Stimulated activated CD8-positive, alpha-beta memory T cell treated with anti-CD3 and anti-CD28 coated beads, Interleukin-4, amount 100 ng/mL, for 4 hours (primary cell): ENCODE data around the gene LRRC58.
"Not testable (repeated sequence)": the region's sequence is repeated elsewhere in the genome, so short reads cannot be mapped to it uniquely, and the experiment has no call there.

Experiments used
- DNase-seq, 2 donors: peaks; one replicate each; pipeline ENCODE4 v3.0.0-alpha.2; 2020; ENCODE audit warnings: low read depth in 2 of 2, low spot score in 1 of 2

The LRRC58 gene

DNA sequence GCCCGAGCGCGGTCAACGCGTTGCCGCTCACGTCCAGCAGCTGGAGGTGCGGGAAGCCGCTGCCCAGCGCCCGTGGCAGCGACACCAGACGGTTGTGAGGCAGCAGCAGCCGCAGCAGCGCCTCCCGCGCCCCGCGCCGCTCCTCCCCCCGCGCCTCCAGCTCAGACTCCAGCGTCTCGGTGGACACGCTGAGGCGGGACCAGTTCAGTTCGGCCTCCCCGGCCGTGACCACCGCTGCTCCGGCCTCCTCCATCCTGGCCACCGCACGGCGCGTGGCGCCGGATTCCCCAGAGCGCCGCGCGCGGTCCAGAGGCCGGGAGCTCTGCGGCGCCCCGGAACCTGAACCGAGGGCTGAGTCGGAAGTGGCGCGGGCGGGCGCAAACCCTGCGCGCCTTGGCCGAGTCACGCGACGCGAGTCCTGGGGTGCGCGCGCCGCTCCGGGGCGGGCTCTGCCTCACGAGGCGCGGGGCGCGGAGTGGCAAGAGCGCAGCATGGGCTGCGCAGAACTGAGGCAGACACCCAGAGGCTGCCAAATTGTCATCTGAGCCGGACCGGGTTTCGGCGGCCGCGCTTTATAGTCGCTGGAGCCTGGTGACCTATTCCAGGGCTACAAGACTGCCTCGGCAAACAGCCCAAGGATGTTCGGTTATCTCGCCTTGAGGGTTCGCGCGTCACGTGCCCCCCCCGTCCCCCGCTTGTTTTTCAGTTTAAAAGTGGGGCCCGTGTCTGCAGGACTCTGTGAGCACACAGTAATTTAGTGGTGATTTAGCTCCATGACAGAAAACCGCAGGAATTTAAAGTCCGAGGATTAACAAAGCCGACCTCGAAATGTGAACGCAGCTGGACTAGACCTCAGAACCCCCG, at the start of gene LRRC58:
TSS of gene LRRC58 (minus strand) at position 364 of the 864 bp plus-strand sequence. CDS start at position 253, 111 bp downstream.
- DNase-seq, result peak; percentile 67 to 72

DNA sequence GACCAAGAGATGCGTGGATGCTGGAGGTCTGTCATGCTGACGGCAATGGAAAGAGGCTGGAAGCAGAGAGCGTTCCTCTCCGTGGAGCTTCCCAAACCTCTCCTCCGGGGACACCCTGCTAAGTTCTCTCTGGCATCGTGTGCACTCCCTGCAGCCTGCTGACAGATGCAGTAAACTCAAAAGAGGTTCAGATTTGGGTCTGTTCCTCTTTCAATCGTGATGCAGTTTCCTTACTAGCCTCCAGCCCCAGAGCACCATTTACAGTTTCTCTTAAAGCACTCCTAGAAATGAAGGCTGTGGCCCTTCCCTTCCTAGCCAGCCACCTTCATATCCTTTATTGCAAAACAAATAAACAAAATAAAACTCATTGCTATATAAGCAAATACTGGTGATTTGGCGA, 47.3 kb upstream of the LRRC58 start:
- DNase-seq, result no peak

DNA sequence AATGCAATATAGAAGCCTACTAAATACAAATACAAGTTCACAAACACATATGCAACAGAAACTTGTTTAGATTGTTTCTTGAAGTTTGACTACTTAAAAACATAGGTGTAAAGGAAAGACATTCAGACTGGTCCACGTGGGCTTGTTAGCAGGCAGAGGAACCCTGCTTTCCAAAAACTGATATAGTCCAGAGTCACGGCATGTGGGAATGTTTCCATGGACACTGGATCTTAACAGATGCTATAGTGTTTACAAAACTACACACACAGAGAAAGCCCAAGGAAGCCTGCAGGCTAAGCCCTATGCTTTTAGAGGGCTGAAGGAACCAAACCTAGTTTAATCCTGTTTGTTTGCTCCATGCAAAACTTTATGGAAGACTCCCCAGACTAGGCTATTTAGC, 45.2 kb upstream of the LRRC58 start:
- DNase-seq, result no peak

DNA sequence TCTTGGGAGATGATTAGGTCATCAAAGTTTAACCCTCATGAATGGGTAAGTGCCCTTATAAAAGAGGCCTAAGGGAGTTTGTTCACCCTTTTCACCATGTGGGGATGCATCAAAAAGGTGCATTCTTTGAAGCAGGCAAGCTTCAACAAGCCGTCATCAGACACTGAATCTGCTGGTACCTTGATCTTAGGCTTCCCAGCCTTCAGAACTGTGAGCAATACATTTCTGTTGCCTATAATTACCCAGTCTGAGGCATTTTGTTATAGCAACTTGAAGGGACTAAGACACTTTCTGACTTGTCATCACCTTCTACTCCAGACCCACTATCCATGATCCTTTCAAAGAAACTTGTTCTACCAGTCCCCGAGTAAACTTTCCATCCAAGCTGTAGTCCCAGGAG, 44.6 kb upstream of the LRRC58 start:
- DNase-seq, result no peak

DNA sequence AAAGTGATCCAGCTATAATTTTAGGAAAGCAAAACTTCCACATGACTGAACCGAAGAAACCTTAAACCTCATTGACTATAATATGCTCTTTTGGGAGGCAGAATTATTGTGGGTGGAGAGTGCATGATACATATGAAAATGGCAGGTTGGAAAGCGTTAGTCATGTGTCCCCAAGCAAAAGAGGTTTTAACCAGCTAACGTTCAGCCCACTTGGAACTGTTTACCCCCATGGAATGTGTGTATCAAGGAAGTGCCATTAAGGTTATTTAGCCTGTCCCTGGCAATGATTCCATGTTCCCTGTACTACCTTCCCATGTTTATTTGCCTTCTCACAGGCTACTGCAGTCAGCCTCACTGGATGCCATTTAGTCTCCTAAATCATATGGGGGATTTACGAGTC, 44.1 kb upstream of the LRRC58 start:
- DNase-seq, result no peak

DNA sequence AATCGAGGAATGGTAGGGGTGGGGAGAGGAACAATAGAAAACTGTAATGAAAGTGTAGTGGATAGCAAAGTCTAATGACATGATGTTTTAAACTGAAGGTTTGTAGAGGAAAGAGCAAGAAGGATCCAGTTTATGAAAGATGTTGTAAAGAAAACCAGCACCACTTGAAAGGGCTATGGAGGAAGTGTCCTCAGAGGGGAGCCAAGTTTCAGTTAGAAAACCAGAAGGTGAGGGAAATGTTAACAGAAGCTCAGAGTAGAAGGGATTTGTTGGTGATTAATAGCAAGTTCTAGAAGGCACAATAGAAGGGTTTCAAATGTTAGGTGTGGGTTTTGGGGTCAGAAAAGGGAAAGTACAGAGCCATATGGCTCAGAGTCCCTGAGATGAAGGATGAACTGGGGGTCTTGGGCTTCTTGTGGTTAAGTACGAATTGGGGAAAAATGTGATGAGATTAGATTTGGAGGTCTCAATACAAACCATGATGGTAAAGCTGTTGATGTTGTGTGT, 33.8 kb upstream of the LRRC58 start:
- no peak for DNase-seq

DNA sequence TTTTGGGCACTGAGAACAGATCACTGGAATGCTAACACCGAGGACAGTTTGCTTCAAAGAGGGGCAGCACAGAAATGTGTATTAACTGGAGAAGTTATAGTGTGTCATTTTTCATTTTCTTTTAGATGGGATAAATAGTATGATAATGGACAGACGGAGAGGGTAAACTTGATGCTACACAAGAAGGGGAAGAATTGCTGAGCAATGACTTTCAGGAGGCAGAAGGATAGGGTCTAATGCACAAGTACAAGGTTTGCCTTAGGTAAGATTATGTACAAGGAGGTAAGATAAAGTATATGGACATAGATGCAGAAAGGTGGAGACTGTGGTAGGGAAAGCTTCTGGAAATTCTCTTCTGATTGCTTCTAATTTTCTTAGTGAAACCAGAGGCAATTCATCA, 32.3 kb upstream of the LRRC58 start:
- DNase-seq, result no peak

DNA sequence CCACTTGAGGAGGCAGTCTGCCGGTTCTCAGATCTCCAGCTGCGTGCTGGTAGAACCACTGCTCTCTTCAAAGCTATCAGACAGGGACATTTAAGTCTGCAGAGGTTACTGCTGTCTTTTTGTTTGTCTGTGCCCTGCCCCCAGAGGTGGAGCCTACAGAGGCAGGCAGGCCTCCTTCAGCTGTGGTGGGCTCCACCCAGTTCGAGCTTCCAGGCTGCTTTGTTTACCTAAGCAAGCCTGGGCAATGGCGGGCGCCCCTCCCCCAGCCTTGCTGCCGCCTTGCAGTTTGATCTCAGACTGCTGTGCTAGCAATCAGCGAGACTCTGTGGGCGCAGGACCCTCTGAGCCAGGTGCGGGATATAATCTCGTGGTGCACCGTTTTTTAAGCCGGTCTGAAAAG, 28.8 kb upstream of the LRRC58 start:
- not testable (repeated sequence) for DNase-seq

DNA sequence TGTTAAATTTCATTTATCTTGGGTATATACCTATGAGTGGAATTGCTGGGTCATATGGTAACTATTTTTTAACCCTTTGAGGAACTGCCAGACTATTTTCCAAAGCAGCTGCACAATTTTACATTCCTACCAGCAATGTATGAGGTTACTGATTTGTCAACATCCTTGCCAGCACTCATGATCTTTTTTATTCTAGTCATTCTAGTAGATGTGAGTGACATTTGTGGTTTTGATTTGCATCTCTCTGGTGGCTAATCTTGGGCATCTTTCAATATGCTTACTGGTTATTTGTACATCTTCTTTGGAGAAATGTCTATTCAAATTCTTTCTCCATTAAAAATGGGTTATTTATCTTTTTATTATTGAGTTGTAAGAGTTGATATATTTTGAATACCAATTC, 21.3 kb upstream of the LRRC58 start:
- no peak for DNase-seq

DNA sequence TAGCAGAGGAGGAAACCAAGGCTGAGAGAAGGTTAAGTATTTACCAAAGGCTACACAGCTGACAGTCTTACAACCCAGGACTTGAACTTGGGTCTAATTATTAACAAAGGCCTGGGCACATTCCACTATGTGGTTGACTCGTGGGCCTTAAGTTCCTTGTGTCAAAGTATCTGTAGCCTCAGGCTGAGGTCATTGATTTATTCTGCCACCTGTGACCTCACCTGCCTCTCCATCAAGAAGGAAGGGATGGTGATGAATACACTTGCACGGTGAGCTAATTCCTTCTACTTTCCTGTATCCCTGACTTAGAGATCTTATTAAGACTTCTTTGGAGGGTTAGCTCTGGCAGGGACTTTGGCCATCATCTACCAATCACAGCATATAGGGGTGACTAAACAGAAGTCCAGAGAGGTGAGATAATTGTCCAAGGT, 19.9 kb upstream of the LRRC58 start:
- DNase-seq, result no peak

DNA sequence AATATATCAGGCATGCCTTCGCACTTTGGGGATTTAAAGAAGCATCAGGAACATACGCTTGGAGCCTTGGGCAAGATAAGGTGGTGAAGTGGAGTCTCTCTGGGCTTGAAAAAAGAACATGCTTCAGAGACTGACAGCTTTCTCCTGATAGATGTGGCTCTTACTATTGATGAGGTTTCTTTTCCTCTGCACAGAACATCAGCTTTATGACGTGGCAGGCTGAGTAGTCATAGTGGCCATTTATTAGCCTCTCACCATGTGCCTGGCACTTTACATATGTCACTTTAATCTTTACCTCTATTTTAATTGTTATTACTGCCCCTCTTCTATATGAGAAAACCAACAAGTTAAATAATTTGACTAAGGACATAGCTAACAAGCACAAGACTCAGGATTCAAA, 19.0 kb upstream of the LRRC58 start:
- no peak for DNase-seq

DNA sequence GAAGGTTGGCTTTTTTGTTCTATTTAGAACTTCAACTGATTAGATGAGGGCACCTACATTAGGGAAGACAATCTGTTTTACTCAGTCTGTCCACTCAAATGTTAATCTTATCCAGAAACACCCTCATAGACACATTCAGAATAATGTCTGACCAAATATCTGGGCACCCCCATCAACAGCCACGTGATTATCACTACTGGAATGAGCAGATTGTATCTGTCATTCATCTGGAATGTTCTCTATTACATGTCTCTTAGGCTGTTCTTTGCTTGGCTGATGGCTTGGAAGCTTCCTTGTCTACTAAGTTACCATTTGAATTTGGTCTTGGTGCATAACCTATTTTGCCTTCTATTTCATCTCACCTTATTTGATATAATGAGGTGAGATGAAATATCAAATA, 15.7 kb upstream of the LRRC58 start:
- DNase-seq, result no peak

DNA sequence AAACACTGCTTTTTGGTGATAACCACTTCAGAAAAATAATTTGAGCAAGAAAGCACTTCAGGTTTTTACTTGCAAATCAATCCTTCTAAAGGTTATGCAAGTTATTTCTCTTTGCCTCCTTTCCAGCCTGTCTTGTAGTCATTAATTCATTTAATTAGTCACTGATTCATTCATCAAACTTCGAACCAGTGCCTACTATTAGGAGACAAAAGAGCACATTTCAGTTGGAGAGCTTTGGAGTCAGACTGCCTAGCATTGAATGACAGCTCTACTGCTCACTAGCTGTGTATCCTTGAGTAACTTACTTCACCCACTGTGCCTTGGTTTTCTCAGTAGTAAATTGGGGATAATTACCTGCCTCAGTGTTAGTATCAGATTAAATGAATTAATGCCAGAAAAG, 14.9 kb upstream of the LRRC58 start:
- no peak for DNase-seq

DNA sequence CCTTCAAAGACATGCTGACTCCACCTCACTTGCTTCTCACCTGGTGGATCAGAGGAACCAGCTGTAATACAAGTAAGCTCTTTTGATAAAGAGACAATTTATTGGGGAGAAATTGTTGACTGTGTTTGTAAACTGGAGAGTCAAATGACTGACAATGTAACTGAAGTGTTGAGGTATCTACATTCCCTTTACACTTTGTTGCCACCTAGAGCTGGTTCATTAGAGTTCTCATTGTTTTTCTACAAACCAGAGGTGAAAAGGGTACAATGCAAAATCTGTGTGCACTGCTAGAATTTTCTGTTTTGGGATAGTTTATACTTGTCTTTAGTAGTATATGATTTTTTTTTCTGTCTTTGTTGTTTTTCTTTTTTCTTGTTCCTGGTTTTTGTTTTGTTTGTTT, 8.7 kb upstream of the LRRC58 start:
- no peak for DNase-seq

DNA sequence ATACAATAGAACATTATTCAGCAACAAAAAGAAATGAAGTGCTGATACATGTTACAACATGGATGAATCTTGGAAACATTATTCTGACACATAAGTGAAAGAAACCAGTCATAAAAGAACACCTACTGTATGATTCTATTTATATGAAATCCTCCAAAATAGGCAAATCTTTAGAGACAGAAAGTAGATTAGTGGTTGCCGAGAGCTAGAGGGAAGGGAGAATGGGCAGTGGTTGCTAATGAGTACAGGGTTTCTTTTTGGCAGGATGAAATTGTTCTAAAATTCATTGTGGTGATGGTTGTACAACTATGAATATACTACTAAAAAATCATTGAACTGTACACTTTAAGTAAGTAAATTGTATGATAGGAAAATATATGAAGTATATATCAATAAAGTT, 6.3 kb upstream of the LRRC58 start:
- no peak for DNase-seq

DNA sequence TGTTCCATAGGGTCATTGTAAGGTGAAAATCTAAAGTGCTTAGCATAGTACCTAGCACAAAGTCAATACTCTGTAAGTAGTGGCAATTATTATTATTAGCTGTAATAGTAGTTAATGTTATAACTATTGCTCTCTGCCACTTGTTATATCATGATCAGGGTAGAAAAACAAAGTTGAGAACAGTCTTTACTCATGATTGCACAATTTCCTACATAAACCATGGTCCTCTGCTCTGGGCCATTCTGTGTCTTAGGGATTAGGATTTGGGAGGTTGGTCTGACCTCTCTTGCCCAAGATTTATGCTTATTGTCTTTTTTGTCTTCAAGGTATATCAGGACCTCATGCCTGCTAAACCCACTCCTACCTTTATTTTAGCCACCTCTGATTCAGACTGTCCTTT, 4.3 kb upstream of the LRRC58 start:
- no peak for DNase-seq

DNA sequence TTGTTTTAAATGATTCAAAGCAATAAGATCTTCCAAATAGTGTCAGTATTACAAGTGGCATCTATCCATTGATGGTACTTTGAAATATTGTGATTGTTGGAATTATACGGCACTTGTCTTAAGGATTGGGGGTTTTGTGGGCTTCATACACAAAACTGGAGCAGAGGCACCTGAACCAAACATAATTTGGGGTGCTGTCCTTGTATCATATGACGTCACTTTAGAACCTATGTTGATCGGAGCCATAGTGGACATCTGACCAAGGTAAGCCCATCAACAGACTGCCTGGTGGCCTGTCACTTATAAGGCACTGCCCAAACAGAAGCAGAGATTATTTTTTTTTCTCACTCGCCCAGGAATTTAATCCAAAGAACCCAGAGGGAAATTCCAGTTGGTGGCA, 2.9 kb upstream of the LRRC58 start:
- no peak for DNase-seq

DNA sequence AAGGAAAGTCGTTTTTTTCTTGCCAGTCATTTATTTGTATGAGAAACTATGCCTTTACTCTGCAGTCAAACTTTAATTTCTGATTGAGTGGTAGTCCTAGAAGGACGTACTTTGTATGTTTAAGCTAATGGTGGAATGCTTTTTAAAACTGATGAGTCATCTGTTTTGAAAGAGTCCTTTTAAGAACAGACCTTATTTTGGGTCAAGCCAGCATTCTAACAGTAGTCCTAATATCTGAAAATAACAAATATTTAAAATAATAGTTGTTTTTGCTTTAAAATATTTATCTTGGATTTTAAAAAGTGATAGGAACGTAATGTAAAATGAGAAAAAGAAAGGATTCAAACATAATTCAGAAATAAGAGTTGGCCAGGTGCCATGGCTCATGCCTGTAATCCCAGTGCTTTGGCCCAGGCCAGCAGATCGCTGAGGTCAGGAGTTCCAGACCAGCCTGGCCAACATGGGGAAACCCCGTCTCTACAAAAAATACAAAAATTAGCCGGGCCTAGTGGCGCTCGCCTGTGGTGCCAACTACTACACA, 1.3 kb upstream of the LRRC58 start:
- DNase-seq, result no peak

DNA sequence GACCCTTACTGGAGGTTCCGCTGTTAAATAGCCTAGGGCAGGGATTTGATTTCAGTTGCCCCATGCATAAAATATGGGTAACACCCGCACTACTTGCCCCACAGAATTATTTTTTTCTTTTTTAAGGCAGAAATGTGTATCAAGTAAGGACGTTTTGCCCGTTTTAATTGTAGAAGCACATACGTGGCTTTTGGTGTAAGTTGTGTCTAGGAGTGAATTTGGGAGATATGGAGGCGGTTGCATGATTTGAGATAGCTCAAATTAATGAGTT, 636 bp upstream of the LRRC58 start:
- no peak for DNase-seq

DNA sequence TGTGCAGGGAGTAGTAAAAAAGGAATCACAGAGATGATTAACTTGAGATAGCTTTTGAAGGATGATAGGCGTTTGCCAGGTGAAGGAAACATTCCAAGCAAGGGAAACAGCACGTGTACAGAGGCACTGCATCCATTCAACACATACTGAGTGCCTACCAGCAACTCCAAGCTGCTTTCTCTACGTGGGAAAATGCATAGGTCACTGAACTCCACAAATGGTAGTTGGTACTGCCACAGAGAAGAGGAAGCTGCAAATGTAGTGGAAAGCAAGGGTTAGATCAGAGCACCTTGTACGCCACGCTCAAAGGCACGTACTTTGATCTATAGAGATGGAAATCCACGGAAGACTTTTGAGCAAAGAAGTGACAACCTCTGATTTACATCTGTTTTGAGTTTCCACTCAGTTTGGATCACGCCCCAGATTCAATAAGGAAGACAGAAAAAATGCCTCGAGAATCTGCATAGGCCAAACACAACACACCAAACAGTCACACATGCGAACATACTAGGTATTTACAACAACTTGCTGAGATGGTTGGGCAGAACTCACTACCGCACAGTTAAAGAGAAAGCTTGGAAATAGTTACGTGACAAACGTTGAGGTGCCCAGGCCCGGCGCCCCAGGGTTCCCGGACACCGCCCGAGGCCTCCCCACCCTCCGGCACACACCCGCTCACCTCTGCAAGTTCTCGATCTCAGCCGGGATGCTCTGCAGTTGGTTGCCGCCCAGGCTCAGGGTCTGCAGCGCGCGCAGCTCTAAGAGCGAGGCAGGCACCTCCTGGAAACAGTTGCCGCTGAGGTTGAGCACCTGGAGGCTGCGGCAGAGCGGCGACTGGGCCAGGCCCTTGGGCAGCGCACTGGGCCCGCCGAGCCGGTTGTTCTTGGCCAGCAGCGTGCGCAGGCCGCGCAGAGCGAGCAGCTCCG, 826 bp downstream of the LRRC58 start:
- no peak for DNase-seq

DNA sequence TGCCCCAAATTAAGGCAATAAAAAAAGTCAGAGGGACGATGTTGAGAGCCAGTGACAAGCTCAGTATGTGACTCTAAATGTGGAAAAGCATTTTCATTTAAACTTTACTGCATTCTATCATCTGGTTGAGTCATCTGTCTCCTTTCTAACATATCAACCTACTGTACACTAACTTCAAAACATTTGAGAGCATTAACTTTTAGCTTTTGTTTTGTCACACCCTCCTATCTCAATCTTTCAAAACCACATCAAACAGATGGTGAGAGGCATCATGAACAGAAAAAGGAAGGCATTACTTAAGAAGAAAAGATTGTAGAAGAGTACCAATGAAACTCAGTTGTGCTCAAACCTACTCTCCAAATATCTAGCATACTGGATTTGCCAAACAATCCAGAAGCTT, 4.8 kb downstream of the LRRC58 start:
- no peak for DNase-seq
